Left renal cortex interstitium (tissue), 4 donors: ENCODE data around the gene ABCA1. TPM values are rescaled to one million over a fixed set of nuclear protein-coding genes. Genes with fewer than 3 reads are reported as not detected.
"Not testable (repeated sequence)": the region's sequence is repeated elsewhere in the genome, so short reads cannot be mapped to it uniquely, and the experiment has no call there.

Experiments
- DNase-seq, 4 donors: peaks; one replicate each; pipeline ENCODE4 v3.0.0-alpha.2; 2013; ENCODE audit warnings: low read depth in 4 of 4, low spot score in 2 of 4, missing footprints in 1 of 4
- polyA plus RNA-seq, 4 donors: library from polyadenylated mRNA; unstranded; fragments of 120-200 nt; gene quantifications; one replicate each; pipeline ENCODE4 v1.2.1, GENCODE V29; 2013; ENCODE audit not compliant: insufficient read length in 4 of 4

ABCA1 gene
- polyA plus RNA-seq, 4 donors, result 7.2 to 12.0 (median 8.7) TPM

- no peak for DNase-seq
Measured at GRCh38 chr9:104906441-104907277, 21.3 kb downstream of the ABCA1 start.

- no peak for DNase-seq
Measured at GRCh38 chr9:104905931-104906330, 22.0 kb downstream of the ABCA1 start.

GRCh38 chr9:104905153-104905901 is 22.6 kb downstream of the ABCA1 start:
- no peak for DNase-seq

- DNase-seq, result no peak
Measured at GRCh38 chr9:104903609-104904008, 24.3 kb downstream of the ABCA1 start.

GRCh38 chr9:104900871-104901270 is 27.1 kb downstream of the ABCA1 start:
- DNase-seq, result no peak

GRCh38 chr9:104900324-104900723 is 27.6 kb downstream of the ABCA1 start:
- DNase-seq, result no peak

GRCh38 chr9:104899759-104900247 is 28.2 kb downstream of the ABCA1 start:
- DNase-seq, result no peak

- not testable (repeated sequence) for DNase-seq
Measured at GRCh38 chr9:104898376-104898775, 29.6 kb downstream of the ABCA1 start.

GRCh38 chr9:104896131-104896530 is 31.8 kb downstream of the ABCA1 start:
- no peak for DNase-seq

- DNase-seq, result no peak
Measured at GRCh38 chr9:104895572-104895971, 32.4 kb downstream of the ABCA1 start.

- no peak for DNase-seq
Measured at GRCh38 chr9:104892701-104893100, 35.3 kb downstream of the ABCA1 start.

GRCh38 chr9:104890433-104890770 is 37.6 kb downstream of the ABCA1 start:
- no peak for DNase-seq

GRCh38 chr9:104885818-104886709 is 41.9 kb downstream of the ABCA1 start:
- DNase-seq, result no peak

GRCh38 chr9:104883169-104883568 is 44.8 kb downstream of the ABCA1 start:
- DNase-seq, result no peak

GRCh38 chr9:104882566-104882965 is 45.4 kb downstream of the ABCA1 start:
- no peak for DNase-seq

GRCh38 chr9:104882086-104882485 is 45.9 kb downstream of the ABCA1 start:
- no peak for DNase-seq

- no peak for DNase-seq
Measured at GRCh38 chr9:104879555-104880309, 48.2 kb downstream of the ABCA1 start.

GRCh38 chr9:104876587-104876986 is 51.4 kb downstream of the ABCA1 start:
- DNase-seq, result no peak

- DNase-seq, result no peak
Measured at GRCh38 chr9:104875897-104876296, 52.1 kb downstream of the ABCA1 start.

- no peak for DNase-seq
Measured at GRCh38 chr9:104875320-104875719, 52.6 kb downstream of the ABCA1 start.
